ENCODE measurements around the gene KHK.
A peak's percentile ranks its signal among the peaks of the same experiment; 100 is the strongest.

The KHK gene

GRCh38 chr2:27082773-27083409 lies 3.7 kb upstream of the KHK start:
- no peak for DNase-seq

GRCh38 chr2:27083410-27084296 lies 2.9 kb upstream of the KHK start:
- DNase-seq: no peak

GRCh38 chr2:27084297-27085061 lies 2.1 kb upstream of the KHK start:
- no peak for DNase-seq

- no peak for DNase-seq
Observed at GRCh38 chr2:27085062-27085672, 1.4 kb upstream of the KHK start.

- peak; percentile 37 for DNase-seq
Observed at GRCh38 chr2:27085673-27086089, 891 bp upstream of the KHK start.

- DNase-seq: peak; percentile 88
Observed at GRCh38 chr2:27086090-27086723, 365 bp upstream of the KHK start.

GRCh38 chr2:27087823-27088410 lies 1.3 kb downstream of the KHK start:
- DNase-seq: no peak

GRCh38 chr2:27088634-27089033 lies 2.1 kb downstream of the KHK start:
- DNase-seq: no peak

GRCh38 chr2:27089111-27089954 lies 2.8 kb downstream of the KHK start:
- DNase-seq: no peak

GRCh38 chr2:27091746-27092695 lies 5.4 kb downstream of the KHK start:
- no peak for DNase-seq

GRCh38 chr2:27092696-27093429 lies 6.3 kb downstream of the KHK start:
- DNase-seq: no peak

GRCh38 chr2:27093430-27094352 lies 7.1 kb downstream of the KHK start:
- DNase-seq: no peak

GRCh38 chr2:27094353-27094984 lies 7.9 kb downstream of the KHK start:
- no peak for DNase-seq

GRCh38 chr2:27095427-27095744 lies 8.8 kb downstream of the KHK start:
- no peak for DNase-seq

GRCh38 chr2:27095745-27096651 lies 9.4 kb downstream of the KHK start:
- peak; percentile 34 for DNase-seq

- DNase-seq: no peak
Observed at GRCh38 chr2:27096748-27097297, 10.3 kb downstream of the KHK start.
